HEK293 (cell line): Measurements from ENCODE around the gene CCDC160.

Experiments
- CTCF ChIA-PET: fragments of 350-600 bp; formaldehyde crosslinking; extraction: SDS; loops from one replicate; lab custom pipeline; 2021; ENCODE audit warnings: antibody characterized with exemption; lab: Yijun Ruan, JAX
- POLR2A ChIA-PET: fragments of 300-600 bp; formaldehyde crosslinking; extraction: SDS; loops from one replicate; lab custom pipeline; 2020; ENCODE audit warnings: antibody characterized with exemption, inconsistent platforms; lab: Yijun Ruan, JAX
- H3K27ac ChIP-seq: fragments of 200-500 bp; sonication (Bioruptor generic); 2 replicates; pipeline ENCODE4 v1.5.1; 2014; ENCODE audit warnings: low read depth, low read length, control low read depth, inconsistent platforms; ENCODE audit errors: extremely low read depth
- H3K36me3 ChIP-seq, 2 experiments: fragments of 200-500 bp in 1 of 2; sonication (Bioruptor generic) in 1 of 2; 1 replicate in 1 of 2; 2 replicates in 1 of 2; pipeline ENCODE4 v1.5.1; 2014 to 2017; ENCODE audit warnings: inconsistent platforms in 2 of 2, low read length in 2 of 2; ENCODE audit not compliant: control insufficient read depth in 2 of 2, insufficient read depth in 1 of 2
- H3K4me1 ChIP-seq: fragments of 200-500 bp; sonication (Bioruptor generic); 2 replicates; pipeline ENCODE4 v1.5.1; 2014; ENCODE audit warnings: mild to moderate bottlenecking, low read length, inconsistent platforms; ENCODE audit not compliant: control insufficient read depth, insufficient read depth
- H3K4me3 ChIP-seq: 2 replicates; pipeline ENCODE4 v1.5.1; 2011; ENCODE audit warnings: low read depth, mild to moderate bottlenecking, control low read depth, low read length, moderate library complexity
- H3K9me3 ChIP-seq: fragments of 200-500 bp; sonication (Bioruptor generic); 2 replicates; pipeline ENCODE4 v1.5.1; 2014; ENCODE audit warnings: low read depth, low read length, inconsistent platforms; ENCODE audit not compliant: control insufficient read depth, insufficient read depth
- MEIS1 ChIP-seq: sonication (generic); formaldehyde crosslinking; IDR thresholded peaks from 2 replicates; pipeline ENCODE4 v1.8.1; 2022; ENCODE audit warnings: missing genetic modification reagents, mild to moderate bottlenecking, borderline replicate concordance
- PRDM4 ChIP-seq: fragments of 450-650 bp; formaldehyde crosslinking; IDR thresholded peaks from 2 replicates; pipeline ENCODE4 v1.5.1; 2017; ENCODE audit warnings: missing biosample characterization, missing genetic modification characterization
- REST ChIP-seq: fragments of 450-650 bp; formaldehyde crosslinking; IDR thresholded peaks from 2 replicates; pipeline ENCODE4 v1.5.1; 2016; ENCODE audit warnings: missing biosample characterization, missing genetic modification characterization
- SCRT1 ChIP-seq: fragments of 450-650 bp; formaldehyde crosslinking; IDR thresholded peaks from 2 replicates; pipeline ENCODE4 v1.5.1; 2016; ENCODE audit warnings: missing biosample characterization, missing genetic modification characterization, borderline replicate concordance
- SETDB1 ChIP-seq: IDR thresholded peaks from one replicate; pipeline ENCODE4 v1.6.1; 2017; ENCODE audit warnings: mild to moderate bottlenecking, low read length, moderate library complexity, mixed read lengths; ENCODE audit not compliant: insufficient read length
- SP2 ChIP-seq: fragments of 450-650 bp; formaldehyde crosslinking; IDR thresholded peaks from 2 replicates; pipeline ENCODE4 v1.5.1; 2016; ENCODE audit warnings: missing biosample characterization, missing genetic modification characterization
- ZBTB48 ChIP-seq: fragments of 450-650 bp; formaldehyde crosslinking; IDR thresholded peaks from 2 replicates; pipeline ENCODE4 v1.5.1; 2016; ENCODE audit warnings: missing biosample characterization, missing genetic modification characterization
- ZEB2 ChIP-seq: fragments of 450-650 bp; formaldehyde crosslinking; IDR thresholded peaks from 2 replicates; pipeline ENCODE4 v1.5.1; 2016; ENCODE audit warnings: missing biosample characterization, missing genetic modification characterization
- ZFP37 ChIP-seq: fragments of 450-650 bp; formaldehyde crosslinking; IDR thresholded peaks from 2 replicates; pipeline ENCODE4 v1.5.1; 2016; ENCODE audit warnings: missing biosample characterization, missing genetic modification characterization
- ZNF114 ChIP-seq: fragments of 450-650 bp; formaldehyde crosslinking; IDR thresholded peaks from 2 replicates; pipeline ENCODE4 v1.5.0; 2017; ENCODE audit warnings: missing biosample characterization, missing genetic modification characterization
- ZNF157 ChIP-seq: fragments of 450-650 bp; formaldehyde crosslinking; IDR thresholded peaks from 2 replicates; pipeline ENCODE4 v1.5.1; 2016; ENCODE audit warnings: missing biosample characterization, missing genetic modification characterization
- ZNF366 ChIP-seq: fragments of 450-650 bp; formaldehyde crosslinking; conservative IDR thresholded peaks from 2 replicates; pipeline ENCODE4 v1.5.1; 2016; ENCODE audit warnings: missing biosample characterization, missing genetic modification characterization
- ZNF433 ChIP-seq: fragments of 450-650 bp; formaldehyde crosslinking; IDR thresholded peaks from 2 replicates; pipeline ENCODE4 v1.5.1; 2016; ENCODE audit warnings: missing biosample characterization, missing genetic modification characterization, low read depth
- ZNF544 ChIP-seq: fragments of 450-650 bp; formaldehyde crosslinking; IDR thresholded peaks from 2 replicates; pipeline ENCODE4 v1.5.0; 2017; ENCODE audit warnings: missing biosample characterization, missing genetic modification characterization
- ZNF621 ChIP-seq: fragments of 450-650 bp; formaldehyde crosslinking; IDR thresholded peaks from 2 replicates; pipeline ENCODE4 v1.5.1; 2017; ENCODE audit warnings: missing biosample characterization, missing genetic modification characterization
- ZNF623 ChIP-seq: fragments of 450-650 bp; formaldehyde crosslinking; IDR thresholded peaks from 2 replicates; pipeline ENCODE4 v1.5.1; 2016; ENCODE audit warnings: missing biosample characterization, missing genetic modification characterization
- ZNF677 ChIP-seq: fragments of 450-650 bp; IDR thresholded peaks from 2 replicates; pipeline ENCODE4 v1.5.0; 2018; ENCODE audit warnings: missing biosample characterization, mild to moderate bottlenecking, missing genetic modification characterization, moderate library complexity
- ZNF837 ChIP-seq: fragments of 450-650 bp; formaldehyde crosslinking; IDR thresholded peaks from 2 replicates; pipeline ENCODE4 v1.5.1; 2016; ENCODE audit warnings: missing biosample characterization, missing genetic modification characterization
- ZSCAN5A ChIP-seq: fragments of 450-650 bp; formaldehyde crosslinking; IDR thresholded peaks from 2 replicates; pipeline ENCODE4 v1.5.1; 2016; ENCODE audit warnings: missing biosample characterization, missing genetic modification characterization
- TF ChIP-seq, protein P1 (sequence below): fragments of 450-650 bp; formaldehyde crosslinking; IDR thresholded peaks from 2 replicates; pipeline ENCODE4 v1.5.1; 2016; ENCODE audit warnings: missing biosample characterization, missing genetic modification characterization
- TF ChIP-seq, protein P2 (sequence below): fragments of 450-650 bp; formaldehyde crosslinking; IDR thresholded peaks from 2 replicates; pipeline ENCODE4 v1.5.1; 2016; ENCODE audit warnings: missing biosample characterization, missing genetic modification characterization

Gene CCDC160

GRCh38 chrX:134194915-134195314 lies 42.1 kb upstream of the CCDC160 start:
- no peaks in the 10 kb centered on the region; the same call in 1 of the 2 replicates for H3K9me3 ChIP-seq
- CTCF ChIA-PET = no interaction called here
- POLR2A ChIA-PET = no interaction called here
- H3K36me3 ChIP-seq = no peaks in the 10 kb centered on the region
- H3K4me1 ChIP-seq = no peaks in the 10 kb centered on the region
- no peak overlapping the region for H3K4me3 ChIP-seq
- no peak overlapping the region for H3K27ac ChIP-seq
- TF ChIP-seq ZNF433 (no peak), ZNF366 (tag by site-specific recombination) (peak; percentile 56; the same call in 1 of the 2 replicates), ZNF114 (no peak)
- TF ChIP-seq, all 188 proteins: peak for 1

- Histone ChIP-seq H3K4me1 (no peaks in the 10 kb centered on the region), H3K4me3 (no peak overlapping the region), H3K27ac (no peak overlapping the region), H3K9me3 (peaks cover 4% of the 10 kb centered on the region; the same call in 1 of the 2 replicates), H3K36me3 (no peaks in the 10 kb centered on the region)
- TF ChIP-seq ZNF544 (tag by site-specific recombination) (no peak), ZNF157 (tag by site-specific recombination) (no peak), ZNF837 (tag by site-specific recombination) (no peak), ZSCAN5A (tag by site-specific recombination) (no peak), ZBTB48 (tag by site-specific recombination) (no peak), SETDB1 (no peak), ZNF623 (tag by site-specific recombination) (no peak), MEIS1 (no peak), SP2 (tag by site-specific recombination) (no peak), ZEB2 (tag by site-specific recombination) (no peak), ZFP37 (tag by site-specific recombination) (no peak)
- ChIA-PET POLR2A (no interaction called here), CTCF (interaction anchor here (0.6 kb wide), 1 partner anchor 489 kb away, joined by 4 read pairs; no protein-coding TSS in a partner anchor)
Observed at GRCh38 chrX:134202561-134202960, 34.4 kb upstream of the CCDC160 start.

DNA sequence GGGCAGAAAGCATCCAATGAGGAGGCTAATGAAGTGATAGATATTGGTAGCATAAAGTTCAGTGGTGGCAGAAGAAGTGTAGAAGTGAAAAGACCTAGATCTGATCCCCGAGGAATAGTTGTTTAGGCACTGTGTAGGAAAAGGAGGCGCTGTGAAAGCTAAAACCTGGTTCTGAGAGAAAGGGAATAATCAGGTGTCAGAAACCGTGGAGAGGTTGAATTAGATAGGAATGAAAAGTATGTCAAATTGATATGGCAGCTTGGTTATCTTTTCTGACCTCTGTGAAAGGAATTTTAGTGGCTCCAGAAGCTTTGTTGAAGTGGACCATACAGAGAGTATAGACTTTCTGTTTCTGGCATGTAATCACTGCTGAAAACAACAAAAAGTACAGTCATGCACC lies 30.8 kb upstream of the CCDC160 start:
- H3K27ac ChIP-seq = no peak overlapping the region
- POLR2A ChIA-PET = no interaction called here
- CTCF ChIA-PET = no interaction called here
- TF ChIP-seq, protein P1, sequence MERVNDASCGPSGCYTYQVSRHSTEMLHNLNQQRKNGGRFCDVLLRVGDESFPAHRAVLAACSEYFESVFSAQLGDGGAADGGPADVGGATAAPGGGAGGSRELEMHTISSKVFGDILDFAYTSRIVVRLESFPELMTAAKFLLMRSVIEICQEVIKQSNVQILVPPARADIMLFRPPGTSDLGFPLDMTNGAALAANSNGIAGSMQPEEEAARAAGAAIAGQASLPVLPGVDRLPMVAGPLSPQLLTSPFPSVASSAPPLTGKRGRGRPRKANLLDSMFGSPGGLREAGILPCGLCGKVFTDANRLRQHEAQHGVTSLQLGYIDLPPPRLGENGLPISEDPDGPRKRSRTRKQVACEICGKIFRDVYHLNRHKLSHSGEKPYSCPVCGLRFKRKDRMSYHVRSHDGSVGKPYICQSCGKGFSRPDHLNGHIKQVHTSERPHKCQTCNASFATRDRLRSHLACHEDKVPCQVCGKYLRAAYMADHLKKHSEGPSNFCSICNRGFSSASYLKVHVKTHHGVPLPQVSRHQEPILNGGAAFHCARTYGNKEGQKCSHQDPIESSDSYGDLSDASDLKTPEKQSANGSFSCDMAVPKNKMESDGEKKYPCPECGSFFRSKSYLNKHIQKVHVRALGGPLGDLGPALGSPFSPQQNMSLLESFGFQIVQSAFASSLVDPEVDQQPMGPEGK = no peak
- no peak for TF ChIP-seq ZNF677 (tag by site-specific recombination)
- TF ChIP-seq REST (tag by site-specific recombination) = no peak
- TF ChIP-seq MEIS1 = no peak
- TF ChIP-seq ZNF621 (tag by site-specific recombination) = no peak
- TF ChIP-seq SCRT1 (tag by site-specific recombination) = no peak
- TF ChIP-seq PRDM4 = no peak
- TF ChIP-seq, protein P2, sequence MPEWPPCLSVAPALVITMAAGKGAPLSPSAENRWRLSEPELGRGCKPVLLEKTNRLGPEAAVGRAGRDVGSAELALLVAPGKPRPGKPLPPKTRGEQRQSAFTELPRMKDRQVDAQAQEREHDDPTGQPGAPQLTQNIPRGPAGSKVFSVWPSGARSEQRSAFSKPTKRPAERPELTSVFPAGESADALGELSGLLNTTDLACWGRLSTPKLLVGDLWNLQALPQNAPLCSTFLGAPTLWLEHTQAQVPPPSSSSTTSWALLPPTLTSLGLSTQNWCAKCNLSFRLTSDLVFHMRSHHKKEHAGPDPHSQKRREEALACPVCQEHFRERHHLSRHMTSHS = no peak

More for the DNA sequence above, 30.8 kb upstream of the CCDC160 start:
- no peak overlapping the region for H3K4me3 ChIP-seq
- H3K4me1 ChIP-seq = no peaks in the 10 kb centered on the region
- H3K36me3 ChIP-seq = no peaks in the 10 kb centered on the region
- H3K9me3 ChIP-seq = peaks cover 4% of the 10 kb centered on the region; the same call in 1 of the 2 replicates
